HEK293T (cell line): ENCODE data around the gene PALB2.
"Not testable (repeated sequence)": the region's sequence is repeated elsewhere in the genome, so short reads cannot be mapped to it uniquely, and the experiment has no call there.

Experiments
- CTCF ChIA-PET: fragments of 350-600 bp; formaldehyde crosslinking; extraction: SDS; loops from one replicate; lab custom pipeline; 2021; ENCODE audit warnings: antibody characterized with exemption, inconsistent platforms; lab: Yijun Ruan, JAX
- POLR2A ChIA-PET: fragments of 350-600 bp; formaldehyde crosslinking; extraction: SDS; loops from one replicate; lab custom pipeline; 2020; ENCODE audit warnings: antibody characterized with exemption, inconsistent platforms; lab: Yijun Ruan, JAX
- DNase-seq: peaks from one replicate; pipeline ENCODE4 v3.0.0; 2012; ENCODE audit warnings: mixed read lengths; ENCODE audit errors: extremely low spot score
- ARNT ChIP-seq: fragments of 450-650 bp; IDR thresholded peaks from 2 replicates; pipeline ENCODE4 v1.6.1; 2017; ENCODE audit warnings: mild to moderate bottlenecking
- BHLHE40 ChIP-seq: fragments of 450-650 bp; IDR thresholded peaks from 2 replicates; pipeline ENCODE4 v1.6.1; 2016; ENCODE audit warnings: mild to moderate bottlenecking, moderate library complexity, borderline replicate concordance
- CTBP1 ChIP-seq: fragments of 450-650 bp; IDR thresholded peaks from 2 replicates; pipeline ENCODE4 v1.6.1; 2016; ENCODE audit warnings: borderline replicate concordance
- ELF4 ChIP-seq: fragments of 450-650 bp; IDR thresholded peaks from 2 replicates; pipeline ENCODE4 v1.6.1; 2017; ENCODE audit warnings: antibody characterized with exemption
- FOXA1 ChIP-seq: fragments of 450-650 bp; IDR thresholded peaks from 2 replicates; pipeline ENCODE4 v1.6.1; 2016; ENCODE audit warnings: mild to moderate bottlenecking
- FOXK2 ChIP-seq: fragments of 450-650 bp; IDR thresholded peaks from 2 replicates; pipeline ENCODE4 v1.6.1; 2016; ENCODE audit warnings: mild to moderate bottlenecking
- FOXM1 ChIP-seq: fragments of 450-650 bp; IDR thresholded peaks from 2 replicates; pipeline ENCODE4 v1.6.1; 2017; ENCODE audit warnings: mild to moderate bottlenecking, borderline replicate concordance
- HDGF ChIP-seq: fragments of 450-650 bp; IDR thresholded peaks from 2 replicates; pipeline ENCODE4 v1.6.1; 2017; ENCODE audit warnings: antibody characterized with exemption, borderline replicate concordance
- L3MBTL2 ChIP-seq: fragments of 450-650 bp; conservative IDR thresholded peaks from 2 replicates; pipeline ENCODE4 v1.6.1; 2016; ENCODE audit warnings: mild to moderate bottlenecking
- LEF1 ChIP-seq: fragments of 450-650 bp; IDR thresholded peaks from 2 replicates; pipeline ENCODE4 v1.6.1; 2017; ENCODE audit warnings: mild to moderate bottlenecking, borderline replicate concordance
- NFRKB ChIP-seq: fragments of 450-650 bp; IDR thresholded peaks from 2 replicates; pipeline ENCODE4 v1.6.1; 2016; ENCODE audit warnings: mild to moderate bottlenecking, moderate library complexity
- PKNOX1 ChIP-seq: fragments of 450-650 bp; IDR thresholded peaks from 2 replicates; pipeline ENCODE4 v1.6.1; 2016
- SP1 ChIP-seq: fragments of 450-650 bp; IDR thresholded peaks from 2 replicates; pipeline ENCODE4 v1.6.1; 2017
- SUZ12 ChIP-seq: fragments of 450-650 bp; IDR thresholded peaks from 2 replicates; pipeline ENCODE4 v1.6.1; 2016; ENCODE audit warnings: mild to moderate bottlenecking
- TARDBP ChIP-seq: fragments of 450-650 bp; IDR thresholded peaks from 2 replicates; pipeline ENCODE4 v1.6.1; 2016
- ZNF384 ChIP-seq: fragments of 450-650 bp; IDR thresholded peaks from 2 replicates; pipeline ENCODE4 v1.6.1; 2016

The PALB2 gene

GRCh38 chr16:23594186-23594585 is 46.9 kb downstream of the PALB2 start:
- ChIA-PET POLR2A (no interaction called here), CTCF (no interaction called here)
- TF ChIP-seq SP1 (no peak), HDGF (no peak), TARDBP (no peak), FOXM1 (no peak)
- DNase-seq = no peak

- POLR2A ChIA-PET = no interaction called here
- no peak for DNase-seq
- no peak for TF ChIP-seq ELF4
- no peak for TF ChIP-seq FOXA1
- no peak for TF ChIP-seq BHLHE40
- TF ChIP-seq TARDBP = no peak
- no peak for TF ChIP-seq ZNF384
- no peak for TF ChIP-seq NFRKB
- no peak for TF ChIP-seq SUZ12
- no peak for TF ChIP-seq SP1
- TF ChIP-seq PKNOX1 = no peak
- TF ChIP-seq FOXM1 = no peak
- TF ChIP-seq ARNT = no peak
- no peak for TF ChIP-seq L3MBTL2
- TF ChIP-seq HDGF = no peak
- no peak for TF ChIP-seq CTBP1
- no peak for TF ChIP-seq FOXK2
- TF ChIP-seq LEF1 = no peak
- CTCF ChIA-PET = no interaction called here
Measured at GRCh38 chr16:23590181-23590580, 50.9 kb downstream of the PALB2 start.

GRCh38 chr16:23587726-23588125 is 53.4 kb downstream of the PALB2 start:
- TF ChIP-seq HDGF = no peak
- no peak for TF ChIP-seq TARDBP
- TF ChIP-seq LEF1 = no peak
- TF ChIP-seq CTBP1 = no peak
- no peak for TF ChIP-seq NFRKB
- no peak for TF ChIP-seq SP1
- no peak for TF ChIP-seq ELF4
- TF ChIP-seq PKNOX1 = no peak
- no peak for DNase-seq
- CTCF ChIA-PET = interaction anchor here (0.9 kb wide), 1 partner anchor 9 kb away, joined by 3 read pairs; no protein-coding TSS in a partner anchor
- POLR2A ChIA-PET = interaction anchor here (0.7 kb wide), 1 partner anchor 30 kb away, joined by 3 read pairs; the partner anchor contains the start of genes EARS2 and UBFD1

GRCh38 chr16:23584186-23585076 is 56.7 kb downstream of the PALB2 start:
- ChIA-PET POLR2A (interaction anchor here (1.3 kb wide), 1 partner anchor 27 kb away, joined by 4 read pairs; the partner anchor contains the start of genes EARS2 and UBFD1), CTCF (interaction anchor here (0.9 kb wide), 1 partner anchor 12 kb away, joined by 3 read pairs; no protein-coding TSS in a partner anchor)
- no peak for DNase-seq
- no peak for TF ChIP-seq LEF1
- TF ChIP-seq SP1 = no peak
- no peak for TF ChIP-seq HDGF
- TF ChIP-seq ARNT = no peak
- no peak for TF ChIP-seq FOXK2
- TF ChIP-seq ZNF384 = no peak
- TF ChIP-seq ELF4 = no peak
- no peak for TF ChIP-seq FOXM1
- no peak for TF ChIP-seq NFRKB
- TF ChIP-seq FOXA1 = no peak
- TF ChIP-seq BHLHE40 = no peak
- TF ChIP-seq L3MBTL2 = no peak
- TF ChIP-seq PKNOX1 = no peak

GRCh38 chr16:23583271-23583670 is 57.8 kb downstream of the PALB2 start:
- DNase-seq, POLR2A ChIA-PET, CTCF ChIA-PET: not testable (repeated sequence)

GRCh38 chr16:23581764-23582163 is 59.3 kb downstream of the PALB2 start:
- ChIA-PET POLR2A (no interaction called here), CTCF (interaction anchor here (0.6 kb wide), 1 partner anchor 454 kb away, joined by 4 read pairs; no protein-coding TSS in a partner anchor)
- DNase-seq = no peak
- TF ChIP-seq SUZ12 = no peak
- TF ChIP-seq L3MBTL2 = no peak
- TF ChIP-seq FOXK2 = no peak
- no peak for TF ChIP-seq ARNT
- TF ChIP-seq PKNOX1 = no peak
- TF ChIP-seq NFRKB = no peak
- no peak for TF ChIP-seq LEF1
- no peak for TF ChIP-seq HDGF
- no peak for TF ChIP-seq ZNF384
- TF ChIP-seq TARDBP = no peak
- TF ChIP-seq BHLHE40 = no peak
- no peak for TF ChIP-seq SP1
- TF ChIP-seq CTBP1 = no peak
- TF ChIP-seq FOXM1 = no peak
- TF ChIP-seq ELF4 = no peak
